HepG2 (cell line): Measurements from ENCODE around the gene S100A6. TPM values are rescaled to one million over a fixed set of nuclear protein-coding genes. Genes with fewer than 3 reads are reported as not detected.

Experiments used
- ATAC-seq: fragments of 200-7000 bp; cut with Tn5 transposase; 3 replicates; pipeline ENCODE4 v1.9.1; 2020; ENCODE audit warnings: mild to moderate bottlenecking, moderate library complexity
- BruUV-seq: library from RNA; stranded (reverse); fragments of 400-500 nt; replicated peaks from 2 replicates; lab custom pipeline; 2021; lab: Mats Ljungman, UMichigan
- CTCF ChIA-PET: fragments of 300-600 bp; formaldehyde crosslinking; extraction: SDS; loops from one replicate; lab custom pipeline; 2021; ENCODE audit warnings: low total read pairs, inconsistent platforms, low intra/inter-chr PET ratio; lab: Yijun Ruan, JAX
- POLR2A ChIA-PET: fragments of 350-600 bp; sonication (Branson Sonifier 250); formaldehyde crosslinking; loops from one replicate; lab custom pipeline; 2020; ENCODE audit warnings: antibody characterized with exemption, inconsistent platforms; lab: Yijun Ruan, JAX
- DNase-seq: peaks from one replicate; pipeline ENCODE4 v3.0.0-alpha.2; 2015; ENCODE audit warnings: low spot score
- FAIRE-seq: peaks from 3 replicates; lab custom pipeline; 2011; peaks lifted over from hg19 to GRCh38; lab: Jason Lieb, UNC
- H2AFZ ChIP-seq: one replicate; pipeline ENCODE4 v1.6.1; 2011; ENCODE audit warnings: low read length, inconsistent platforms
- H3K27ac ChIP-seq: fragments of 300-600 bp; 3 replicates; pipeline ENCODE4 v1.8.0; 2011; ENCODE audit warnings: mixed run types, mild to moderate bottlenecking, mixed read lengths, low read length, inconsistent platforms; ENCODE audit not compliant: insufficient read depth; ENCODE audit errors: extremely low read length
- H3K27me3 ChIP-seq, 2 experiments: fragments of 200-600 bp in 1 of 2; 2 replicates in 1 of 2; 3 replicates in 1 of 2; pipeline versions ENCODE4 v1.6.0 to v1.8.0; 2011; ENCODE audit warnings: low read length in 2 of 2, mild to moderate bottlenecking in 2 of 2, moderate library complexity in 2 of 2, inconsistent platforms in 1 of 2; ENCODE audit not compliant: insufficient read depth in 2 of 2, control insufficient read depth in 1 of 2
- H3K36me3 ChIP-seq, 2 experiments: fragments of 200-600 bp in 1 of 2; replicated peaks in 1 of 2; 2 replicates in 1 of 2; 3 replicates in 1 of 2; pipeline versions ENCODE4 v1.5.1 to v1.8.0; 2011; ENCODE audit warnings: low read length in 2 of 2, inconsistent platforms in 1 of 2; ENCODE audit not compliant: insufficient read depth in 2 of 2, control insufficient read depth in 1 of 2
- H3K4me1 ChIP-seq: 2 replicates; pipeline ENCODE4 v1.5.1; 2012; ENCODE audit warnings: low read length, inconsistent platforms; ENCODE audit not compliant: insufficient read depth
- H3K4me2 ChIP-seq: 2 replicates; pipeline ENCODE4 v1.6.0; 2011; ENCODE audit warnings: low read depth, low read length, inconsistent platforms
- H3K4me3 ChIP-seq, 3 experiments: fragments of 200-600 bp in 1 of 3; sonication (generic), shearing (Covaris generic) in 1 of 3; replicated peaks in 1 of 3; 2 replicates each; pipeline ENCODE4 v1.5.1; 2011 to 2016; ENCODE audit warnings: low read length in 3 of 3, inconsistent platforms in 2 of 3, low read depth in 2 of 3, mild to moderate bottlenecking in 2 of 3, control low read depth in 1 of 3, mixed read lengths in 1 of 3; ENCODE audit not compliant: insufficient read depth in 1 of 3
- H3K79me2 ChIP-seq: one replicate; pipeline ENCODE4 v1.6.1; 2011; ENCODE audit warnings: low read length, inconsistent platforms; ENCODE audit not compliant: insufficient read depth
- H3K9ac ChIP-seq: 2 replicates; pipeline ENCODE4 v1.6.0; 2011; ENCODE audit warnings: mild to moderate bottlenecking, low read depth, low read length, inconsistent platforms; ENCODE audit not compliant: insufficient read depth
- H3K9me3 ChIP-seq: 2 replicates; pipeline ENCODE4 v1.5.1; 2012; ENCODE audit warnings: mild to moderate bottlenecking, low read length
- H4K20me1 ChIP-seq: 2 replicates; pipeline ENCODE4 v1.6.0; 2011; ENCODE audit warnings: inconsistent platforms, mild to moderate bottlenecking, low read length, moderate library complexity; ENCODE audit not compliant: insufficient read depth
- BORCS8-MEF2B ChIP-seq: sonication (generic); formaldehyde crosslinking; IDR thresholded peaks from 2 replicates; pipeline ENCODE4 v1.8.0; 2022; ENCODE audit warnings: mild to moderate bottlenecking, missing genetic modification reagents
- KMT2A ChIP-seq: sonication (generic); formaldehyde crosslinking; IDR thresholded peaks from 2 replicates; pipeline ENCODE4 v1.4.0; 2020; ENCODE audit warnings: missing genetic modification reagents
- NFYC ChIP-seq: IDR thresholded peaks from 2 replicates; pipeline ENCODE4 v1.6.1; 2016; ENCODE audit warnings: missing genetic modification reagents, missing compliant biosample characterization
- NR3C1 ChIP-seq: sonication (generic); formaldehyde crosslinking; IDR thresholded peaks from 2 replicates; pipeline ENCODE4 v1.4.0; 2020; ENCODE audit warnings: missing genetic modification reagents
- RELA ChIP-seq: sonication (generic); formaldehyde crosslinking; IDR thresholded peaks from 2 replicates; pipeline ENCODE4 v1.4.0; 2020; ENCODE audit warnings: missing genetic modification reagents
- STAT5B ChIP-seq: sonication (generic); formaldehyde crosslinking; IDR thresholded peaks from 2 replicates; pipeline ENCODE4 v1.4.0; 2020; ENCODE audit warnings: missing genetic modification reagents
- XRCC5 ChIP-seq: fragments of 200-400 bp; formaldehyde crosslinking; optimal IDR thresholded peaks from 2 replicates; pipeline ENCODE3; 2017; ENCODE audit warnings: mild to moderate bottlenecking, low read length
- ZKSCAN5 ChIP-seq: sonication (generic); formaldehyde crosslinking; IDR thresholded peaks from 2 replicates; pipeline ENCODE4 v1.5.1; 2020; ENCODE audit warnings: mild to moderate bottlenecking, missing genetic modification reagents
- ZKSCAN8 ChIP-seq: IDR thresholded peaks from 2 replicates; pipeline ENCODE4 v1.6.1; 2016; ENCODE audit warnings: borderline replicate concordance, missing genetic modification reagents, missing compliant biosample characterization
- ZNF331 ChIP-seq: sonication (generic); formaldehyde crosslinking; IDR thresholded peaks from 2 replicates; pipeline ENCODE4 v1.4.0; 2020; ENCODE audit warnings: missing genetic modification reagents
- ZNF703 ChIP-seq: sonication (generic); formaldehyde crosslinking; IDR thresholded peaks from 2 replicates; pipeline ENCODE4 v1.5.1; 2020; ENCODE audit warnings: missing genetic modification reagents, mild to moderate bottlenecking, moderate library complexity, borderline replicate concordance
- WGBS: methylation state at CpG from one replicate; pipeline ENCODE4 v1.1.6; 2017; ENCODE audit warnings: low lambda C conversion rate; 5-methylcytosine and 5-hydroxymethylcytosine counted together
- in situ Hi-C: cut with HindIII; loops from 2 replicates; pipeline ENCODE4 v1.10.0; 2017; ENCODE audit warnings: low pct_unique_long_range_greater_than_20kb; ENCODE audit not compliant: extremely low pct_ligation_motif_present
- intact Hi-C: fragments of 100-400 bp; cut with micrococcal nuclease; formaldehyde crosslinking; loops from one replicate; pipeline ENCODE4 v1.10.0; 2022; ENCODE audit not compliant: unreplicated experiment
- polyA plus RNA-seq, 8 experiments: library from polyadenylated mRNA; depleted of rRNA in 3 of 8; stranded (reverse) in 7 of 8; unstranded in 1 of 8; fragments of >200 nt; fragmentation: Illumina TruSeq in 4 of 8; extraction: Trizol in 4 of 8; gene quantifications; 2 replicates each; pipeline versions ENCODE4 v1.2.1 to v1.2.3, GENCODE V29; 2011 to 2016; ENCODE audit warnings: low read depth in 4 of 8, missing spikeins in 1 of 8, mixed read lengths in 1 of 8; ENCODE audit not compliant: insufficient read depth in 1 of 8
- total RNA-seq, 5 experiments: library from RNA; depleted of rRNA; stranded (reverse); fragments of >200 nt; fragmentation: Illumina TruSeq; extraction: Trizol; gene quantifications; 2 replicates each; pipeline ENCODE4 v1.2.3, GENCODE V29; 2016; ENCODE audit warnings: low read depth in 1 of 5
- TF ChIP-seq, protein P1 (sequence below): IDR thresholded peaks from 2 replicates; pipeline ENCODE4 v1.6.1; 2016; ENCODE audit warnings: mild to moderate bottlenecking
- TF ChIP-seq, protein P2 (sequence below): sonication (generic); formaldehyde crosslinking; IDR thresholded peaks from 2 replicates; pipeline ENCODE4 v1.4.0; 2020; ENCODE audit warnings: low read depth, missing genetic modification reagents
- TF ChIP-seq, protein P3 (sequence below): sonication (generic); formaldehyde crosslinking; IDR thresholded peaks from 2 replicates; pipeline ENCODE4 v1.5.1; 2020; ENCODE audit warnings: missing genetic modification reagents, mild to moderate bottlenecking, borderline replicate concordance
- TF ChIP-seq, protein P4 (sequence below): sonication (generic); formaldehyde crosslinking; IDR thresholded peaks from 2 replicates; pipeline ENCODE4 v1.8.1; 2023; ENCODE audit warnings: mild to moderate bottlenecking, inconsistent platforms, moderate library complexity, missing genetic modification reagents, borderline replicate concordance

The S100A6 gene
- total and polyA plus RNA-seq, 2 of the 13 experiments (the other 11 are each of a cell fraction or from before 2014, with no cell fraction given), result 72.9 to 85.0 TPM

DNA sequence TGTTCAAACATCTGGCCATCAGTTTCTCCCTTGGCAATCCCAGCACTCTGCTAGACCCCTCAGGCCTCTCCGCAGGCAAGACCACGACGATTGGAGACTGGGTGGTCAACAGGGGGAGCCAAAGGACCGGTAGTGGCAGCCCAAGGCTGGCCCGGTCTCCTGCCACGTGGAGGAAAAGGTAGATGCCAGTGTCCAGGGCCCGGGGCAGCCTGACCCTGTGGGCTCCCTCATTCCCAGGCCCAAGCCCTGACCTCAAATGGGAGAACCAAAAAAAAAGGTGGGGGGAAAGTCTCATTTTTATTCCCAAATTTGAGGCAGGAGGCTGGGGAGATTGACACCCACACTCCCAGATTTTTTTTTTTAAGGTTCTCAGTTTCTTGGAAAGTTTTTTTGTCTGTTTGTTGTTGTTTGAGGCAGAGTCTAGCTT lies 24.8 kb downstream of the S100A6 start:
- BruUV-seq, result no TSS peak
- Histone ChIP-seq H3K9me3 (no peaks in the 10 kb centered on the region), H2AFZ (no peak overlapping the region), H3K9ac (no peak overlapping the region), H3K27ac (no peak overlapping the region), H4K20me1 (no peaks in the 10 kb centered on the region), H3K27me3 (no peaks in the 10 kb centered on the region; a peak in 3 of 5 replicates), H3K4me2 (no peak overlapping the region), H3K4me1 (peaks cover 35% of the 10 kb centered on the region), H3K4me3 (no peak overlapping the region), H3K79me2 (no peaks in the 10 kb centered on the region), H3K36me3 (no peaks in the 10 kb centered on the region)
- FAIRE-seq, result peak; percentile 62
- CTCF ChIA-PET, result interaction anchor here (1.0 to 4.2 kb wide), 6 partner anchors 22 to 238 kb away, joined by 3 to 63 read pairs (median 5); partner anchors contain the start of genes S100A1 and S100A13
- peak; percentile 85 for ATAC-seq
- intact Hi-C loops (loop anchor here (1.0 to 5.0 kb wide), 2 partner anchors 57 to 116 kb away; partner anchors contain the start of genes S100A1 and S100A13), in situ Hi-C loops (loop anchor here (10.0 kb wide), 2 partner anchors 234 to 264 kb away; partner anchors contain the start of gene SLC27A3)
- POLR2A ChIA-PET, result no interaction called here
- WGBS, result 0% methylated on average over 5 of the region's 7 CpGs
- peak; percentile 71 for DNase-seq
- peak; percentile 61; the same call in 1 of the 2 replicates for TF ChIP-seq ZNF331 (CRISPR knock-in tag)
- TF ChIP-seq STAT5B (CRISPR knock-in tag), result no peak
- TF ChIP-seq KMT2A, result 0 out of 2 replicates have a peak, but pooled peaks have one; percentile 33
- no peak for TF ChIP-seq NR3C1 (CRISPR knock-in tag)
- 0 out of 2 replicates have a peak, but pooled peaks have one; percentile 18 for TF ChIP-seq NFYC (CRISPR knock-in tag)
- TF ChIP-seq, protein P1, sequence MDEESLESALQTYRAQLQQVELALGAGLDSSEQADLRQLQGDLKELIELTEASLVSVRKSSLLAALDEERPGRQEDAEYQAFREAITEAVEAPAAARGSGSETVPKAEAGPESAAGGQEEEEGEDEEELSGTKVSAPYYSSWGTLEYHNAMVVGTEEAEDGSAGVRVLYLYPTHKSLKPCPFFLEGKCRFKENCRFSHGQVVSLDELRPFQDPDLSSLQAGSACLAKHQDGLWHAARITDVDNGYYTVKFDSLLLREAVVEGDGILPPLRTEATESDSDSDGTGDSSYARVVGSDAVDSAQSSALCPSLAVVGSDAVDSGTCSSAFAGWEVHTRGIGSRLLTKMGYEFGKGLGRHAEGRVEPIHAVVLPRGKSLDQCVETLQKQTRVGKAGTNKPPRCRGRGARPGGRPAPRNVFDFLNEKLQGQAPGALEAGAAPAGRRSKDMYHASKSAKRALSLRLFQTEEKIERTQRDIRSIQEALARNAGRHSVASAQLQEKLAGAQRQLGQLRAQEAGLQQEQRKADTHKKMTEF (CRISPR knock-in tag), result peak; percentile 63
- TF ChIP-seq, protein P2, sequence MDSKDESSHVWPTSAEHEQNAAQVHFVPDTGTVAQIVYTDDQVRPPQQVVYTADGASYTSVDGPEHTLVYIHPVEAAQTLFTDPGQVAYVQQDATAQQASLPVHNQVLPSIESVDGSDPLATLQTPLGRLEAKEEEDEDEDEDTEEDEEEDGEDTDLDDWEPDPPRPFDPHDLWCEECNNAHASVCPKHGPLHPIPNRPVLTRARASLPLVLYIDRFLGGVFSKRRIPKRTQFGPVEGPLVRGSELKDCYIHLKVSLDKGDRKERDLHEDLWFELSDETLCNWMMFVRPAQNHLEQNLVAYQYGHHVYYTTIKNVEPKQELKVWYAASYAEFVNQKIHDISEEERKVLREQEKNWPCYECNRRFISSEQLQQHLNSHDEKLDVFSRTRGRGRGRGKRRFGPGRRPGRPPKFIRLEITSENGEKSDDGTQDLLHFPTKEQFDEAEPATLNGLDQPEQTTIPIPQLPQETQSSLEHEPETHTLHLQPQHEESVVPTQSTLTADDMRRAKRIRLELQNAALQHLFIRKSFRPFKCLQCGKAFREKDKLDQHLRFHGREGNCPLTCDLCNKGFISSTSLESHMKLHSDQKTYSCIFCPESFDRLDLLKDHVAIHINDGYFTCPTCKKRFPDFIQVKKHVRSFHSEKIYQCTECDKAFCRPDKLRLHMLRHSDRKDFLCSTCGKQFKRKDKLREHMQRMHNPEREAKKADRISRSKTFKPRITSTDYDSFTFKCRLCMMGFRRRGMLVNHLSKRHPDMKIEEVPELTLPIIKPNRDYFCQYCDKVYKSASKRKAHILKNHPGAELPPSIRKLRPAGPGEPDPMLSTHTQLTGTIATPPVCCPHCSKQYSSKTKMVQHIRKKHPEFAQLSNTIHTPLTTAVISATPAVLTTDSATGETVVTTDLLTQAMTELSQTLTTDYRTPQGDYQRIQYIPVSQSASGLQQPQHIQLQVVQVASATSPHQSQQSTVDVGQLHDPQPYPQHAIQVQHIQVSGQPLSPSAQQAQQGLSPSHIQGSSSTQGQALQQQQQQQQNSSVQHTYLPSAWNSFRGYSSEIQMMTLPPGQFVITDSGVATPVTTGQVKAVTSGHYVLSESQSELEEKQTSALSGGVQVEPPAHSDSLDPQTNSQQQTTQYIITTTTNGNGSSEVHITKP (CRISPR knock-in tag), result 0 out of 2 replicates have a peak, but pooled peaks have one; percentile 39
- TF ChIP-seq ZKSCAN8 (CRISPR knock-in tag), result no peak
- TF ChIP-seq, protein P3, sequence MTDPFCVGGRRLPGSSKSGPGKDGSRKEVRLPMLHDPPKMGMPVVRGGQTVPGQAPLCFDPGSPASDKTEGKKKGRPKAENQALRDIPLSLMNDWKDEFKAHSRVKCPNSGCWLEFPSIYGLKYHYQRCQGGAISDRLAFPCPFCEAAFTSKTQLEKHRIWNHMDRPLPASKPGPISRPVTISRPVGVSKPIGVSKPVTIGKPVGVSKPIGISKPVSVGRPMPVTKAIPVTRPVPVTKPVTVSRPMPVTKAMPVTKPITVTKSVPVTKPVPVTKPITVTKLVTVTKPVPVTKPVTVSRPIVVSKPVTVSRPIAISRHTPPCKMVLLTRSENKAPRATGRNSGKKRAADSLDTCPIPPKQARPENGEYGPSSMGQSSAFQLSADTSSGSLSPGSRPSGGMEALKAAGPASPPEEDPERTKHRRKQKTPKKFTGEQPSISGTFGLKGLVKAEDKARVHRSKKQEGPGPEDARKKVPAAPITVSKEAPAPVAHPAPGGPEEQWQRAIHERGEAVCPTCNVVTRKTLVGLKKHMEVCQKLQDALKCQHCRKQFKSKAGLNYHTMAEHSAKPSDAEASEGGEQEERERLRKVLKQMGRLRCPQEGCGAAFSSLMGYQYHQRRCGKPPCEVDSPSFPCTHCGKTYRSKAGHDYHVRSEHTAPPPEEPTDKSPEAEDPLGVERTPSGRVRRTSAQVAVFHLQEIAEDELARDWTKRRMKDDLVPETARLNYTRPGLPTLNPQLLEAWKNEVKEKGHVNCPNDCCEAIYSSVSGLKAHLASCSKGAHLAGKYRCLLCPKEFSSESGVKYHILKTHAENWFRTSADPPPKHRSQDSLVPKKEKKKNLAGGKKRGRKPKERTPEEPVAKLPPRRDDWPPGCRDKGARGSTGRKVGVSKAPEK (CRISPR knock-in tag), result peak; percentile 91; the same call in 1 of the 2 replicates
- no peak for TF ChIP-seq ZKSCAN5 (CRISPR knock-in tag)
- TF ChIP-seq XRCC5, result peak; percentile 53
- peak; percentile 60; the same call in 1 of the 2 replicates for TF ChIP-seq BORCS8-MEF2B
- TF ChIP-seq, protein P4, sequence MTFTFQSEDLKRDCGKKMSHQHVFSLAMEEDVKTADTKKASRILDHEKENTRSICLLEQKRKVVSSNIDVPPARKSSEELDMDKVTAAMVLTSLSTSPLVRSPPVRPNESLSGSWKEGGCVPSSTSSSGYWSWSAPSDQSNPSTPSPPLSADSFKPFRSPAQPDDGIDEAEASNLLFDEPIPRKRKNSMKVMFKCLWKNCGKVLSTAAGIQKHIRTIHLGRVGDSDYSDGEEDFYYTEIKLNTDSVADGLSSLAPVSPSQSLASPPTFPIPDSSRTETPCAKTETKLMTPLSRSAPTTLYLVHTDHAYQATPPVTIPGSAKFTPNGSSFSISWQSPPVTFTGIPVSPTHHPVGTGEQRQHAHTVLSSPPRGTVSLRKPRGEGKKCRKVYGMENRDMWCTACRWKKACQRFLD (CRISPR knock-in tag), result no peak
- 0 out of 2 replicates have a peak, but pooled peaks have one; percentile 36 for TF ChIP-seq RELA (CRISPR knock-in tag)
- no peak for TF ChIP-seq ZNF703 (CRISPR knock-in tag)
